ENCODE results near the gene BRME1.

BRME1 gene

GRCh38 chr19:13877303-13877702 lies 28.6 kb downstream of the BRME1 start:
- Histone ChIP-seq H3K27me3 (ENCODE audit: insufficient read depth, low read length, poor library complexity, severe bottlenecking) (no peaks in the 10 kb centered on the region), H3K79me2 (ENCODE audit: insufficient read depth, low read length) (peaks cover 7% of the 10 kb centered on the region; the same call in 1 of the 2 replicates), H3K9ac (ENCODE audit: low read depth, low read length, poor library complexity, severe bottlenecking) (no peak overlapping the region), H3K4me1 (ENCODE audit: insufficient read depth, low read length, poor library complexity, severe bottlenecking) (peaks cover 21% of the 10 kb centered on the region), H3K4me3 (ENCODE audit: low read length, poor library complexity, severe bottlenecking) (no peak overlapping the region), H2AFZ (ENCODE audit: low read length) (no peak overlapping the region), H3F3A (ENCODE audit: low read depth) (no peaks in the 10 kb centered on the region), H4K20me1 (ENCODE audit: insufficient read depth, low read length, poor library complexity, severe bottlenecking) (peaks cover 7% of the 10 kb centered on the region), H3K9me2 (replicated peaks; ENCODE audit: low read depth, low read length) (no peaks in the 10 kb centered on the region), H3K4me2 (ENCODE audit: low read depth, low read length, poor library complexity, severe bottlenecking) (no peak overlapping the region), H3K36me3 (ENCODE audit: insufficient read depth, low read length) (no peaks in the 10 kb centered on the region; the same call in 1 of the 2 replicates), H3K9me3 (ENCODE audit: insufficient read depth, low read depth, low read length) (no peaks in the 10 kb centered on the region)
- no peak for TF ChIP-seq EZH2phosphoT487 (IDR thresholded peaks at IDR 0.05; ENCODE audit: borderline replicate concordance)
- TF ChIP-seq, protein P1, sequence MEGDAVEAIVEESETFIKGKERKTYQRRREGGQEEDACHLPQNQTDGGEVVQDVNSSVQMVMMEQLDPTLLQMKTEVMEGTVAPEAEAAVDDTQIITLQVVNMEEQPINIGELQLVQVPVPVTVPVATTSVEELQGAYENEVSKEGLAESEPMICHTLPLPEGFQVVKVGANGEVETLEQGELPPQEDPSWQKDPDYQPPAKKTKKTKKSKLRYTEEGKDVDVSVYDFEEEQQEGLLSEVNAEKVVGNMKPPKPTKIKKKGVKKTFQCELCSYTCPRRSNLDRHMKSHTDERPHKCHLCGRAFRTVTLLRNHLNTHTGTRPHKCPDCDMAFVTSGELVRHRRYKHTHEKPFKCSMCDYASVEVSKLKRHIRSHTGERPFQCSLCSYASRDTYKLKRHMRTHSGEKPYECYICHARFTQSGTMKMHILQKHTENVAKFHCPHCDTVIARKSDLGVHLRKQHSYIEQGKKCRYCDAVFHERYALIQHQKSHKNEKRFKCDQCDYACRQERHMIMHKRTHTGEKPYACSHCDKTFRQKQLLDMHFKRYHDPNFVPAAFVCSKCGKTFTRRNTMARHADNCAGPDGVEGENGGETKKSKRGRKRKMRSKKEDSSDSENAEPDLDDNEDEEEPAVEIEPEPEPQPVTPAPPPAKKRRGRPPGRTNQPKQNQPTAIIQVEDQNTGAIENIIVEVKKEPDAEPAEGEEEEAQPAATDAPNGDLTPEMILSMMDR (conservative IDR thresholded peaks at IDR 0.05; ENCODE audit: low read length): no peak

- Histone ChIP-seq H3F3A (ENCODE audit: low read depth) (no peaks in the 10 kb centered on the region), H3K4me2 (ENCODE audit: low read depth, low read length, poor library complexity, severe bottlenecking) (no peak within 1 kb of the TSS), H3K9ac (ENCODE audit: low read depth, low read length, poor library complexity, severe bottlenecking) (no peak within 1 kb of the TSS), H3K4me1 (ENCODE audit: insufficient read depth, low read length, poor library complexity, severe bottlenecking) (peaks cover 16% of the 10 kb centered on the region), H3K79me2 (ENCODE audit: insufficient read depth, low read length) (peaks cover 8% of the 10 kb centered on the region; the same call in 1 of the 2 replicates), H4K20me1 (ENCODE audit: insufficient read depth, low read length, poor library complexity, severe bottlenecking) (peaks cover 7% of the 10 kb centered on the region), H3K27me3 (ENCODE audit: insufficient read depth, low read length, poor library complexity, severe bottlenecking) (no peaks in the 10 kb centered on the region), H3K4me3 (ENCODE audit: low read length, poor library complexity, severe bottlenecking) (no peak within 1 kb of the TSS), H3K9me3 (ENCODE audit: insufficient read depth, low read depth, low read length) (no peaks in the 10 kb centered on the region), H2AFZ (ENCODE audit: low read length) (no peak within 1 kb of the TSS), H3K36me3 (ENCODE audit: insufficient read depth, low read length) (no peaks in the 10 kb centered on the region; the same call in 1 of the 2 replicates), H3K9me2 (replicated peaks; ENCODE audit: low read depth, low read length) (no peaks in the 10 kb centered on the region)
- TF ChIP-seq, protein P1 (conservative IDR thresholded peaks at IDR 0.05; ENCODE audit: low read length): no peak
- TF ChIP-seq EZH2phosphoT487 (IDR thresholded peaks at IDR 0.05; ENCODE audit: borderline replicate concordance): no peak
Observed at GRCh38 chr19:13876834-13877233, 29.1 kb downstream of the BRME1 start, which contains the start of gene NANOS3. TSS of gene NANOS3 (plus strand) at chr19:13877134. CDS start at chr19:13877249, 115 bp downstream.

DNA sequence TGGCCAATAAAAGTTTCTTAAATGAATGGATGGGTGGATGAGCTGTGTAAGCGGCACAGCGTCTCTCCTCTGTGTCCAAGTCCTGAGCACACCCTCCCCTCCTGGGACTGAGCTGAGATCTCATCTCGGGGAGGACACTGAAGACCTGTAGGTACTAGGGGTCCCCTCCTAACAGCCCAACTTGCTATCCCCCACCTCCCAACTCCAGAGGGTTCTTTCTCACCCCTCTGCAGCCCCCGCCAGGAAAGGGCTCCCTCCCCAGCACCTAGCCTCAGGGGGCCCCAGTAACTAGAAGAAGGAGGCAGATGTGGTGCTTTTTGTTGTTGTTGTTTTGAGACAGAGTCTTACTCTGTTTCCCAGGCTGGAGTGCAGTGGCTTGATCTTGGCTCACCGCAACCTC lies 30.1 kb downstream of the BRME1 start:
- no peak for TF ChIP-seq EZH2phosphoT487 (IDR thresholded peaks at IDR 0.05; ENCODE audit: borderline replicate concordance)
- TF ChIP-seq, protein P1 (conservative IDR thresholded peaks at IDR 0.05; ENCODE audit: low read length): no peak
- H3K4me3 ChIP-seq (ENCODE audit: low read length, poor library complexity, severe bottlenecking): no peak overlapping the region
- no peaks in the 10 kb centered on the region for H3K9me2 ChIP-seq (replicated peaks; ENCODE audit: low read depth, low read length)
- H3K4me2 ChIP-seq (ENCODE audit: low read depth, low read length, poor library complexity, severe bottlenecking): no peak overlapping the region
- peaks cover 17% of the 10 kb centered on the region; the same call in 1 of the 2 replicates for H3K79me2 ChIP-seq (ENCODE audit: insufficient read depth, low read length)
- H3K4me1 ChIP-seq (ENCODE audit: insufficient read depth, low read length, poor library complexity, severe bottlenecking): peaks cover 6% of the 10 kb centered on the region
- no peaks in the 10 kb centered on the region for H3K9me3 ChIP-seq (ENCODE audit: insufficient read depth, low read depth, low read length)
- H4K20me1 ChIP-seq (ENCODE audit: insufficient read depth, low read length, poor library complexity, severe bottlenecking): peaks cover 7% of the 10 kb centered on the region
- no peak overlapping the region for H2AFZ ChIP-seq (ENCODE audit: low read length)
- H3F3A ChIP-seq (ENCODE audit: low read depth): no peaks in the 10 kb centered on the region
- H3K36me3 ChIP-seq (ENCODE audit: insufficient read depth, low read length): no peaks in the 10 kb centered on the region; the same call in 1 of the 2 replicates
- no peaks in the 10 kb centered on the region for H3K27me3 ChIP-seq (ENCODE audit: insufficient read depth, low read length, poor library complexity, severe bottlenecking)
- no peak overlapping the region for H3K9ac ChIP-seq (ENCODE audit: low read depth, low read length, poor library complexity, severe bottlenecking)

Measured in Loucy (cell line).